GM12878 (cell line): ENCODE data around the gene GSAP. TPM values are rescaled to one million over a fixed set of nuclear protein-coding genes. Genes with fewer than 3 reads are reported as not detected.

Experiments used
- ATAC-seq: fragments of 200-7000 bp; cut with Tn5 transposase; 3 replicates; pipeline ENCODE4 v1.9.1; 2020; ENCODE audit warnings: mild to moderate bottlenecking, moderate library complexity
- BruUV-seq: library from RNA; stranded (reverse); fragments of 400-500 nt; replicated peaks from 2 replicates; lab custom pipeline; 2021; lab: Mats Ljungman, UMichigan
- CTCF ChIA-PET: fragments of 300-600 bp; sonication (Branson Sonifier 250); formaldehyde crosslinking; extraction: SDS; loops from one replicate; lab custom pipeline; 2021; ENCODE audit warnings: inconsistent platforms; lab: Yijun Ruan, JAX
- POLR2A ChIA-PET: fragments of 350-600 bp; formaldehyde crosslinking; extraction: SDS; loops from one replicate; lab custom pipeline; 2021; ENCODE audit warnings: inconsistent platforms; lab: Charles Lee
- RAD21 ChIA-PET: fragments of 300-600 bp; sonication (Branson Sonifier 250); formaldehyde crosslinking; loops from one replicate; lab custom pipeline; 2023; ENCODE audit warnings: antibody characterized with exemption; ENCODE audit not compliant: unreplicated experiment; lab: Charles Lee
- SMC1A ChIA-PET: fragments of 300-600 bp; sonication (Branson Sonifier 250); formaldehyde crosslinking; loops from one replicate; lab custom pipeline; 2023; ENCODE audit not compliant: unreplicated experiment, uncharacterized antibody; lab: Charles Lee
- DNase-seq: peaks from one replicate; pipeline ENCODE4 v3.0.0-alpha.2; 2011; ENCODE audit warnings: low read depth, low spot score
- FAIRE-seq: peaks from 3 replicates; lab custom pipeline; 2011; peaks lifted over from hg19 to GRCh38; lab: Jason Lieb, UNC
- H2AFZ ChIP-seq: 2 replicates; pipeline ENCODE4 v1.6.0; 2011; ENCODE audit warnings: low read depth, low read length, control low read depth; ENCODE audit not compliant: control insufficient read depth
- H3K27ac ChIP-seq: 2 replicates; pipeline ENCODE4 v1.5.1; 2011; ENCODE audit warnings: control low read depth; ENCODE audit not compliant: control insufficient read depth, insufficient read depth
- H3K27me3 ChIP-seq, 2 experiments: replicated peaks in 1 of 2; 2 replicates each; pipeline versions ENCODE4 v1.6.0 to v1.6.1; 2011; ENCODE audit warnings: low read length in 1 of 2; ENCODE audit not compliant: control insufficient read depth in 2 of 2, insufficient read depth in 2 of 2
- H3K36me3 ChIP-seq, 2 experiments: 2 replicates each; pipeline ENCODE4 v1.5.1; 2011; ENCODE audit warnings: low read length in 1 of 2; ENCODE audit not compliant: control insufficient read depth in 2 of 2, insufficient read depth in 2 of 2
- H3K4me1 ChIP-seq: 2 replicates; pipeline ENCODE4 v1.6.1; 2011; ENCODE audit warnings: mild to moderate bottlenecking, low read length, moderate library complexity, mixed read lengths; ENCODE audit not compliant: control insufficient read depth, insufficient read depth
- H3K4me2 ChIP-seq: 2 replicates; pipeline ENCODE4 v1.6.0; 2011; ENCODE audit warnings: control low read depth; ENCODE audit not compliant: control insufficient read depth, insufficient read depth
- H3K4me3 ChIP-seq: fragments of 200-600 bp; sonication (generic); 2 replicates; pipeline ENCODE4 v1.5.1; 2016
- H3K79me2 ChIP-seq: 2 replicates; pipeline ENCODE4 v1.6.0; 2011; ENCODE audit warnings: low read length; ENCODE audit not compliant: control insufficient read depth, insufficient read depth
- H3K9ac ChIP-seq: 2 replicates; pipeline ENCODE4 v1.8.0; 2011; ENCODE audit warnings: low read length, control low read depth, mixed read lengths; ENCODE audit not compliant: control insufficient read depth, insufficient read depth
- H3K9me3 ChIP-seq: replicated peaks from 3 replicates; pipeline ENCODE4 v1.5.1; 2011; ENCODE audit warnings: mild to moderate bottlenecking, low read length; ENCODE audit not compliant: control insufficient read depth, insufficient read depth
- H4K20me1 ChIP-seq: 2 replicates; pipeline ENCODE4 v1.6.0; 2011; ENCODE audit not compliant: control insufficient read depth, insufficient read depth
- ASH2L ChIP-seq: fragments of 300-600, 200-600 bp; sonication (generic); IDR thresholded peaks from 2 replicates; pipeline ENCODE4 v1.6.1; 2017; ENCODE audit warnings: low read depth, mild to moderate bottlenecking, borderline replicate concordance
- CBFB ChIP-seq: IDR thresholded peaks from 2 replicates; pipeline ENCODE4 v1.6.1; 2016; ENCODE audit warnings: antibody characterized with exemption, low read depth
- EZH2 ChIP-seq: IDR thresholded peaks from 2 replicates; pipeline ENCODE4 v1.6.1; 2012; ENCODE audit warnings: low read depth, mild to moderate bottlenecking, control low read depth, inconsistent platforms, low read length, borderline replicate concordance; ENCODE audit not compliant: control insufficient read depth
- FOS ChIP-seq: IDR thresholded peaks from 3 replicates; pipeline ENCODE4 v1.6.1; 2011; ENCODE audit warnings: borderline replicate concordance; ENCODE audit not compliant: insufficient read length; ENCODE audit errors: extremely low read depth
- HDAC6 ChIP-seq: fragments of 200-600 bp; sonication (generic); IDR thresholded peaks from one replicate; pipeline ENCODE4 v1.8.0; 2017; ENCODE audit warnings: antibody characterized with exemption; ENCODE audit not compliant: unreplicated experiment
- IRF5 ChIP-seq: fragments of 450-650 bp; IDR thresholded peaks from 2 replicates; pipeline ENCODE4 v1.6.1; 2017; ENCODE audit warnings: borderline replicate concordance
- TAF1 ChIP-seq: IDR thresholded peaks from 2 replicates; pipeline ENCODE4 v1.6.1; 2011; ENCODE audit warnings: mild to moderate bottlenecking, low read depth, low read length, borderline replicate concordance
- ZNF384 ChIP-seq: IDR thresholded peaks from 2 replicates; pipeline ENCODE4 v1.6.1; 2012; ENCODE audit warnings: low read depth, mild to moderate bottlenecking, low read length, improper control_type of control experiment, borderline replicate concordance
- WGBS: methylation state at CpG from one replicate; pipeline ENCODE4 v1.1.6; 2016; ENCODE audit warnings: low lambda C conversion rate; ENCODE audit not compliant: insufficient replicate concordance, insufficient coverage; ENCODE audit errors: missing lambda C conversion rate; 5-methylcytosine and 5-hydroxymethylcytosine counted together
- in situ Hi-C: fragments of 300-500 bp; cut with MboI; formaldehyde crosslinking; loops from 9 replicates; pipeline ENCODE4 v1.14.3; 2018; ENCODE audit warnings: mixed read lengths
- intact Hi-C: fragments of 100-400 bp; cut with micrococcal nuclease; formaldehyde crosslinking; loops from one replicate; pipeline ENCODE4 v1.14.2; 2022; ENCODE audit not compliant: unreplicated experiment
- polyA plus RNA-seq, 11 experiments: library from polyadenylated mRNA; depleted of rRNA in 4 of 11; unstranded in 6 of 11; stranded (reverse) in 5 of 11; fragments of >200 nt; fragmentation: Nextera tagmentation in 4 of 11; fragmentation: Illumina TruSeq in 1 of 11; extraction: Ambion mirVana in 4 of 11; extraction: Trizol in 1 of 11; gene quantifications; 1 replicate in 1 of 11; 2 replicates in 10 of 11; pipeline versions ENCODE4 v1.2.1 to v1.2.3, GENCODE V29; 2011 to 2016; ENCODE audit warnings: inconsistent platforms in 2 of 11, missing spikeins in 2 of 11, low read depth in 1 of 11
- total RNA-seq, 4 experiments: library from RNA; depleted of rRNA in 3 of 4; stranded (reverse); fragments of >200 nt in 3 of 4; fragmentation: Illumina TruSeq in 1 of 4; extraction: Trizol in 1 of 4; gene quantifications; 2 replicates each; pipeline versions ENCODE4 v1.2.1 to v1.2.3, GENCODE V29; 2013 to 2021
- TF ChIP-seq, protein P1 (sequence below): fragments of 450-650 bp; formaldehyde crosslinking; IDR thresholded peaks from 2 replicates; pipeline ENCODE4 v1.5.0; 2022; ENCODE audit warnings: mild to moderate bottlenecking, missing genetic modification characterization

GSAP gene
- total and polyA plus RNA-seq, 10 of the 15 experiments (the other 5 are each of a cell fraction or from before 2014, with no cell fraction given): 6.6 to 38.1 (median 21.8) TPM

GRCh38 chr7:77308792-77309191 lies 107.4 kb downstream of the GSAP start:
- H3K4me3 ChIP-seq: no peak overlapping the region
- no peak overlapping the region for H3K4me2 ChIP-seq
- RAD21 ChIA-PET: no interaction called here
- peaks cover 0 to 4% of the 10 kb centered on the region in 2 experiments; a peak in 1 of 4 replicates for H3K36me3 ChIP-seq
- intact Hi-C loops (no loop called here), in situ Hi-C loops (no loop called here)
- H3K9me3 ChIP-seq: no peaks in the 10 kb centered on the region
- H4K20me1 ChIP-seq: no peaks in the 10 kb centered on the region
- CTCF ChIA-PET: no interaction called here
- DNase-seq (no peak), ATAC-seq (no peak), FAIRE-seq (no peak)
- POLR2A ChIA-PET: interaction anchor here (1.3 kb wide), 1 partner anchor 13 kb away, joined by 3 read pairs; no protein-coding TSS in a partner anchor
- SMC1A ChIA-PET: no interaction called here
- no peak for TF ChIP-seq FOS
- TF ChIP-seq ZNF384: no peak
- no peak for TF ChIP-seq CBFB
- no peaks in the 10 kb centered on the region for H3K27me3 ChIP-seq
- BruUV-seq: no TSS peak
- no peak overlapping the region for H3K27ac ChIP-seq
- H3K4me1 ChIP-seq: no peaks in the 10 kb centered on the region
- no peak overlapping the region for H3K9ac ChIP-seq
- no peaks in the 10 kb centered on the region for H3K79me2 ChIP-seq
- 27% methylated on average over 4 of the region's 4 CpGs for WGBS
- no peak overlapping the region for H2AFZ ChIP-seq

DNA sequence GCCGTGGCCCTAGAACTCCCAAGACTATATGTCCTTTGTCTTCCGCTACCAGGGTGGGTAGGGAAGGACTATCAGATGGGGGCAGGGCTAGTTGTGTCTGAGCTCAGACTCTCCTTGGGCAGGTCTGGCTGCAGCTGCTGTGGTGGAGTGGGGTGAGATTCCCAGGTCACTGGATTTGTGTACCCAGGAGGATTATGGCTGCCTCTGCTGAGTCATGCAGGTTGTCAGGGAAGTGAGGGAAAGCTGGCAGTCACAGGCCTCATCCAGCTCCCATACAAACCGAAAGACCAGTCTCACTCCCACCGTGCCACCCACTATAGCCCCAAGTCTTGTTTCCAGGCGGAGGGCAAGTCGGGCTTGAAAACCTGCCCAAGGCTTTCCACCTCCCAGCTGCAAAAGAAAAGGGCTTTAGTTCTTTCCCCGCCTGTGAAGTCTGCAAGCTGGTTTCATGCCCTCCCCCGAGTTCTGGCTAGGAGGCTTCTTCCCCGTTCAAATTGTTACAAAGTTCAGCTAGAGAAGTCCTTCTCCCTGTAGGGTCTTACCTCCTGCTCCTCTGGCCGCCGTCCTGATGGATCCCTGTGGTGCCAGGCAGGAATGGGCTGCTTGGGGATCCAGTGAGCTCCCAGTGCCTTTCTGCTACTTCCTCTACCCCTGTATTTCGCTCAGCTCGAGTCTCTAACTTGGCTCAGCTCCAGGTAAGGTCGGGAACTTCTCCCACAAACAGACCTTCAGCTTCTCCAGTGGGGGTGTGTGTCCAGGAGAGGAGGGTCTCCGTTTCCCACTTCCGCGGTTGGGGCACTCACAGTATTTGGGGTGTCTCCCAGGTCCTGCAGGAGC lies 109.7 kb downstream of the GSAP start:
- intact Hi-C loops (no loop called here), in situ Hi-C loops (no loop called here)
- 0 out of 4 replicates have a peak, but pooled peaks cover 0 to 4% of the 10 kb centered on the region in 2 experiments for H3K36me3 ChIP-seq
- H3K4me1 ChIP-seq: no peaks in the 10 kb centered on the region
- no TSS peak for BruUV-seq
- FAIRE-seq (no peak), DNase-seq (no peak), ATAC-seq (no peak)
- no peaks in the 10 kb centered on the region for H3K79me2 ChIP-seq
- H3K27me3 ChIP-seq: no peaks in the 10 kb centered on the region
- no peak overlapping the region for H3K9ac ChIP-seq
- SMC1A ChIA-PET: interaction anchor here (0.8 kb wide), 1 partner anchor 32 kb away, joined by 3 read pairs; no protein-coding TSS in a partner anchor
- CTCF ChIA-PET: interaction anchor here (1.0 to 1.6 kb wide), 2 partner anchors 15 to 25 kb away, joined by 3 to 5 read pairs; no protein-coding TSS in a partner anchor
- H4K20me1 ChIP-seq: no peaks in the 10 kb centered on the region
- H3K4me2 ChIP-seq: no peak overlapping the region
- H2AFZ ChIP-seq: no peak overlapping the region
- no peaks in the 10 kb centered on the region for H3K9me3 ChIP-seq
- no peak overlapping the region for H3K4me3 ChIP-seq
- WGBS: 81% methylated on average over 17 of the region's 17 CpGs
- RAD21 ChIA-PET: no interaction called here
- POLR2A ChIA-PET: interaction anchor here (0.6 kb wide), 1 partner anchor 126 kb away, joined by 3 read pairs; no protein-coding TSS in a partner anchor
- H3K27ac ChIP-seq: no peak overlapping the region
- no peak for TF ChIP-seq ZNF384
- TF ChIP-seq, protein P1, sequence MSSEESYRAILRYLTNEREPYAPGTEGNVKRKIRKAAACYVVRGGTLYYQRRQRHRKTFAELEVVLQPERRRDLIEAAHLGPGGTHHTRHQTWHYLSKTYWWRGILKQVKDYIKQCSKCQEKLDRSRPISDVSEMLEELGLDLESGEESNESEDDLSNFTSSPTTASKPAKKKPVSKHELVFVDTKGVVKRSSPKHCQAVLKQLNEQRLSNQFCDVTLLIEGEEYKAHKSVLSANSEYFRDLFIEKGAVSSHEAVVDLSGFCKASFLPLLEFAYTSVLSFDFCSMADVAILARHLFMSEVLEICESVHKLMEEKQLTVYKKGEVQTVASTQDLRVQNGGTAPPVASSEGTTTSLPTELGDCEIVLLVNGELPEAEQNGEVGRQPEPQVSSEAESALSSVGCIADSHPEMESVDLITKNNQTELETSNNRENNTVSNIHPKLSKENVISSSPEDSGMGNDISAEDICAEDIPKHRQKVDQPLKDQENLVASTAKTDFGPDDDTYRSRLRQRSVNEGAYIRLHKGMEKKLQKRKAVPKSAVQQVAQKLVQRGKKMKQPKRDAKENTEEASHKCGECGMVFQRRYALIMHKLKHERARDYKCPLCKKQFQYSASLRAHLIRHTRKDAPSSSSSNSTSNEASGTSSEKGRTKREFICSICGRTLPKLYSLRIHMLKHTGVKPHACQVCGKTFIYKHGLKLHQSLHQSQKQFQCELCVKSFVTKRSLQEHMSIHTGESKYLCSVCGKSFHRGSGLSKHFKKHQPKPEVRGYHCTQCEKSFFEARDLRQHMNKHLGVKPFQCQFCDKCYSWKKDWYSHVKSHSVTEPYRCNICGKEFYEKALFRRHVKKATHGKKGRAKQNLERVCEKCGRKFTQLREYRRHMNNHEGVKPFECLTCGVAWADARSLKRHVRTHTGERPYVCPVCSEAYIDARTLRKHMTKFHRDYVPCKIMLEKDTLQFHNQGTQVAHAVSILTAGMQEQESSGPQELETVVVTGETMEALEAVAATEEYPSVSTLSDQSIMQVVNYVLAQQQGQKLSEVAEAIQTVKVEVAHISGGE (CRISPR knock-in tag): no peak
- TF ChIP-seq TAF1: no peak
- no peak for TF ChIP-seq EZH2
- no peak for TF ChIP-seq IRF5
- TF ChIP-seq ASH2L: no peak
- TF ChIP-seq HDAC6: no peak
